HL-60 (cell line): Measurements from ENCODE around the gene C17orf113.

Experiments used
- POLR2AphosphoS5 ChIP-seq: IDR thresholded peaks from 2 replicates; pipeline ENCODE4 v1.6.1; 2012; ENCODE audit warnings: low read depth
- TF ChIP-seq, protein P1 (sequence below): IDR thresholded peaks from one replicate; pipeline ENCODE4 v1.5.1; 2011; ENCODE audit warnings: low read length, control low read depth, inconsistent platforms; ENCODE audit not compliant: insufficient read depth
- TF ChIP-seq, protein P2 (sequence below): IDR thresholded peaks from 2 replicates; pipeline ENCODE4 v1.6.1; 2012; ENCODE audit warnings: low read depth; ENCODE audit not compliant: insufficient replicate concordance

DNA sequence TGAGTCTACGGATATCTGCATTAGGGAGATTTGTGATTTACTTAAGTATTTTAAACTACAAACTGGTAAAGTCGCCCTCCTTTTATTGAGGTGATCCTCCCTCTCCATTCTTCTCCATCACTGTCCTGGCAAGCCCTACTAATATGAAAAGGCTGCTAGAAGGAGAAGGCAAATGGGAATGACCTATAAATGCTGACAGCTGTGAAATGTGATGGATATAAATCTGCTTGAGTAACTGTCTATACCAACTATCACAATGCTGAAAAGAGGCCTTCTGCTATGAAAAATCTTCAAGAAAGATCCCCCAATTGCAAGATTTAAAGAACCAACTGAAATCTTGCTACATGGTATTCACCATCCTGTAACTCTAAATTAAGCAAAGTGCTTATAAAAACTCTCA, 48.7 kb downstream of the C17orf113 start:
- TF ChIP-seq, protein P1, sequence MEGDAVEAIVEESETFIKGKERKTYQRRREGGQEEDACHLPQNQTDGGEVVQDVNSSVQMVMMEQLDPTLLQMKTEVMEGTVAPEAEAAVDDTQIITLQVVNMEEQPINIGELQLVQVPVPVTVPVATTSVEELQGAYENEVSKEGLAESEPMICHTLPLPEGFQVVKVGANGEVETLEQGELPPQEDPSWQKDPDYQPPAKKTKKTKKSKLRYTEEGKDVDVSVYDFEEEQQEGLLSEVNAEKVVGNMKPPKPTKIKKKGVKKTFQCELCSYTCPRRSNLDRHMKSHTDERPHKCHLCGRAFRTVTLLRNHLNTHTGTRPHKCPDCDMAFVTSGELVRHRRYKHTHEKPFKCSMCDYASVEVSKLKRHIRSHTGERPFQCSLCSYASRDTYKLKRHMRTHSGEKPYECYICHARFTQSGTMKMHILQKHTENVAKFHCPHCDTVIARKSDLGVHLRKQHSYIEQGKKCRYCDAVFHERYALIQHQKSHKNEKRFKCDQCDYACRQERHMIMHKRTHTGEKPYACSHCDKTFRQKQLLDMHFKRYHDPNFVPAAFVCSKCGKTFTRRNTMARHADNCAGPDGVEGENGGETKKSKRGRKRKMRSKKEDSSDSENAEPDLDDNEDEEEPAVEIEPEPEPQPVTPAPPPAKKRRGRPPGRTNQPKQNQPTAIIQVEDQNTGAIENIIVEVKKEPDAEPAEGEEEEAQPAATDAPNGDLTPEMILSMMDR: no peak
- TF ChIP-seq, protein P2, sequence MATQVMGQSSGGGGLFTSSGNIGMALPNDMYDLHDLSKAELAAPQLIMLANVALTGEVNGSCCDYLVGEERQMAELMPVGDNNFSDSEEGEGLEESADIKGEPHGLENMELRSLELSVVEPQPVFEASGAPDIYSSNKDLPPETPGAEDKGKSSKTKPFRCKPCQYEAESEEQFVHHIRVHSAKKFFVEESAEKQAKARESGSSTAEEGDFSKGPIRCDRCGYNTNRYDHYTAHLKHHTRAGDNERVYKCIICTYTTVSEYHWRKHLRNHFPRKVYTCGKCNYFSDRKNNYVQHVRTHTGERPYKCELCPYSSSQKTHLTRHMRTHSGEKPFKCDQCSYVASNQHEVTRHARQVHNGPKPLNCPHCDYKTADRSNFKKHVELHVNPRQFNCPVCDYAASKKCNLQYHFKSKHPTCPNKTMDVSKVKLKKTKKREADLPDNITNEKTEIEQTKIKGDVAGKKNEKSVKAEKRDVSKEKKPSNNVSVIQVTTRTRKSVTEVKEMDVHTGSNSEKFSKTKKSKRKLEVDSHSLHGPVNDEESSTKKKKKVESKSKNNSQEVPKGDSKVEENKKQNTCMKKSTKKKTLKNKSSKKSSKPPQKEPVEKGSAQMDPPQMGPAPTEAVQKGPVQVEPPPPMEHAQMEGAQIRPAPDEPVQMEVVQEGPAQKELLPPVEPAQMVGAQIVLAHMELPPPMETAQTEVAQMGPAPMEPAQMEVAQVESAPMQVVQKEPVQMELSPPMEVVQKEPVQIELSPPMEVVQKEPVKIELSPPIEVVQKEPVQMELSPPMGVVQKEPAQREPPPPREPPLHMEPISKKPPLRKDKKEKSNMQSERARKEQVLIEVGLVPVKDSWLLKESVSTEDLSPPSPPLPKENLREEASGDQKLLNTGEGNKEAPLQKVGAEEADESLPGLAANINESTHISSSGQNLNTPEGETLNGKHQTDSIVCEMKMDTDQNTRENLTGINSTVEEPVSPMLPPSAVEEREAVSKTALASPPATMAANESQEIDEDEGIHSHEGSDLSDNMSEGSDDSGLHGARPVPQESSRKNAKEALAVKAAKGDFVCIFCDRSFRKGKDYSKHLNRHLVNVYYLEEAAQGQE: no peak
- no peak for TF ChIP-seq POLR2AphosphoS5
